ENCODE results near the gene JARID2. TPM values are rescaled to one million over a fixed set of nuclear protein-coding genes. Genes with fewer than 3 reads are reported as not detected.

JARID2 gene
- total and polyA plus RNA-seq, 9 of the 15 experiments (the other 6 are each of a cell fraction or from before 2014, with no cell fraction given) = 5.0 to 29.0 (median 15.6) TPM

- no peak for TF ChIP-seq HMGXB4 (CRISPR knock-in tag; IDR thresholded peaks at IDR 0.05)
- TF ChIP-seq SMARCC2 (IDR thresholded peaks at IDR 0.05; ENCODE audit: low read depth) = no peak
- no peak for TF ChIP-seq TAL1 (IDR thresholded peaks at IDR 0.05)
- no peak for TF ChIP-seq HOMEZ (CRISPR knock-in tag; IDR thresholded peaks at IDR 0.05)
- no peak for TF ChIP-seq MECOM (CRISPR knock-in tag; IDR thresholded peaks at IDR 0.05)
- TF ChIP-seq ATF7 (IDR thresholded peaks at IDR 0.05) = 0 out of 2 replicates have a peak, but pooled peaks have one; percentile 26
- no peak for TF ChIP-seq DIDO1 (tag; IDR thresholded peaks at IDR 0.05; ENCODE audit: low read depth)
- TF ChIP-seq CBX5 (IDR thresholded peaks at IDR 0.05; ENCODE audit: borderline replicate concordance, low read depth) = no peak
- no peak for TF ChIP-seq NFE2L1 (tag; IDR thresholded peaks at IDR 0.05; ENCODE audit: borderline replicate concordance, low read depth)
- TF ChIP-seq TAF7 (tag; IDR thresholded peaks at IDR 0.05) = no peak
- TF ChIP-seq JUND (IDR thresholded peaks at IDR 0.05; ENCODE audit: borderline replicate concordance, low read depth, low read length) = no peak
- peak; percentile 10; the same call in 1 of the 3 replicates for TF ChIP-seq JUND (tag; IDR thresholded peaks at IDR 0.05; ENCODE audit: borderline replicate concordance, low read depth, low read length)
- no peak for TF ChIP-seq ZNF639 (CRISPR knock-in tag; conservative IDR thresholded peaks at IDR 0.05 in 1 of 2, IDR thresholded peaks at IDR 0.05 in 1 of 2)
- TF ChIP-seq BMI1 (IDR thresholded peaks at IDR 0.05; ENCODE audit: low read length) = no peak
- peak; percentile 70; the same call in 1 of the 2 replicates for TF ChIP-seq DEAF1 (CRISPR knock-in tag; IDR thresholded peaks at IDR 0.05)
- TF ChIP-seq NR4A1 (CRISPR knock-in tag; IDR thresholded peaks at IDR 0.05) = no peak
- TF ChIP-seq NR4A1 (tag; IDR thresholded peaks at IDR 0.05) = no peak
- no peak for TF ChIP-seq ZNF780A (CRISPR knock-in tag; IDR thresholded peaks at IDR 0.05)
- no peak for TF ChIP-seq ZNF444 (CRISPR knock-in tag; IDR thresholded peaks at IDR 0.05)
- TF ChIP-seq CBX8 (IDR thresholded peaks at IDR 0.05; ENCODE audit: borderline replicate concordance, extremely low read depth, low read depth, low read length, poor library complexity, severe bottlenecking) = no peak
- no peak for TF ChIP-seq ARHGAP35 (IDR thresholded peaks at IDR 0.05; ENCODE audit: partially characterized antibody)
- TF ChIP-seq COPS2 (conservative IDR thresholded peaks at IDR 0.05) = no peak
- TF ChIP-seq IRF2 (CRISPR knock-in tag; IDR thresholded peaks at IDR 0.05) = no peak
Observed at GRCh38 chr6:15441215-15441868, 195.5 kb downstream of the JARID2 start (continued).

Data from K562 (cell line).